RWPE1 (cell line): Measurements from ENCODE around the gene SPAG7.
A peak's percentile ranks its signal among the peaks of the same experiment; 100 is the strongest.

Experiments used
- CTCF ChIA-PET: fragments of 350-600 bp; sonication (Branson Sonifier 250); formaldehyde crosslinking; extraction: SDS; loops from one replicate; lab custom pipeline; 2021; lab: Yijun Ruan, JAX
- POLR2A ChIA-PET: fragments of 400-600 bp; formaldehyde crosslinking; extraction: SDS; loops from one replicate; lab custom pipeline; 2020; ENCODE audit warnings: antibody characterized with exemption; ENCODE audit not compliant: low non-redundant PET; lab: Yijun Ruan, JAX
- DNase-seq: peaks from one replicate; pipeline ENCODE4 v3.0.0; 2012; ENCODE audit warnings: low spot score
- H3K27ac ChIP-seq: fragments of 450-650 bp; 2 replicates; pipeline ENCODE4 v1.5.1; 2017
- TF ChIP-seq, protein P1 (sequence below): fragments of 450-650 bp; conservative IDR thresholded peaks from 2 replicates; pipeline ENCODE4 v1.5.1; 2017; ENCODE audit warnings: low read depth, mild to moderate bottlenecking

Gene SPAG7

GRCh38 chr17:4994081-4994595 is 26.5 kb upstream of the SPAG7 start:
- DNase-seq, result no peak
- POLR2A ChIA-PET, result interaction anchor here (0.7 kb wide), 1 partner anchor 578 kb away, joined by 11 read pairs; no protein-coding TSS in a partner anchor
- CTCF ChIA-PET, result no interaction called here
- no peak overlapping the region for H3K27ac ChIP-seq
- TF ChIP-seq, protein P1, sequence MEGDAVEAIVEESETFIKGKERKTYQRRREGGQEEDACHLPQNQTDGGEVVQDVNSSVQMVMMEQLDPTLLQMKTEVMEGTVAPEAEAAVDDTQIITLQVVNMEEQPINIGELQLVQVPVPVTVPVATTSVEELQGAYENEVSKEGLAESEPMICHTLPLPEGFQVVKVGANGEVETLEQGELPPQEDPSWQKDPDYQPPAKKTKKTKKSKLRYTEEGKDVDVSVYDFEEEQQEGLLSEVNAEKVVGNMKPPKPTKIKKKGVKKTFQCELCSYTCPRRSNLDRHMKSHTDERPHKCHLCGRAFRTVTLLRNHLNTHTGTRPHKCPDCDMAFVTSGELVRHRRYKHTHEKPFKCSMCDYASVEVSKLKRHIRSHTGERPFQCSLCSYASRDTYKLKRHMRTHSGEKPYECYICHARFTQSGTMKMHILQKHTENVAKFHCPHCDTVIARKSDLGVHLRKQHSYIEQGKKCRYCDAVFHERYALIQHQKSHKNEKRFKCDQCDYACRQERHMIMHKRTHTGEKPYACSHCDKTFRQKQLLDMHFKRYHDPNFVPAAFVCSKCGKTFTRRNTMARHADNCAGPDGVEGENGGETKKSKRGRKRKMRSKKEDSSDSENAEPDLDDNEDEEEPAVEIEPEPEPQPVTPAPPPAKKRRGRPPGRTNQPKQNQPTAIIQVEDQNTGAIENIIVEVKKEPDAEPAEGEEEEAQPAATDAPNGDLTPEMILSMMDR, result no peak

DNA sequence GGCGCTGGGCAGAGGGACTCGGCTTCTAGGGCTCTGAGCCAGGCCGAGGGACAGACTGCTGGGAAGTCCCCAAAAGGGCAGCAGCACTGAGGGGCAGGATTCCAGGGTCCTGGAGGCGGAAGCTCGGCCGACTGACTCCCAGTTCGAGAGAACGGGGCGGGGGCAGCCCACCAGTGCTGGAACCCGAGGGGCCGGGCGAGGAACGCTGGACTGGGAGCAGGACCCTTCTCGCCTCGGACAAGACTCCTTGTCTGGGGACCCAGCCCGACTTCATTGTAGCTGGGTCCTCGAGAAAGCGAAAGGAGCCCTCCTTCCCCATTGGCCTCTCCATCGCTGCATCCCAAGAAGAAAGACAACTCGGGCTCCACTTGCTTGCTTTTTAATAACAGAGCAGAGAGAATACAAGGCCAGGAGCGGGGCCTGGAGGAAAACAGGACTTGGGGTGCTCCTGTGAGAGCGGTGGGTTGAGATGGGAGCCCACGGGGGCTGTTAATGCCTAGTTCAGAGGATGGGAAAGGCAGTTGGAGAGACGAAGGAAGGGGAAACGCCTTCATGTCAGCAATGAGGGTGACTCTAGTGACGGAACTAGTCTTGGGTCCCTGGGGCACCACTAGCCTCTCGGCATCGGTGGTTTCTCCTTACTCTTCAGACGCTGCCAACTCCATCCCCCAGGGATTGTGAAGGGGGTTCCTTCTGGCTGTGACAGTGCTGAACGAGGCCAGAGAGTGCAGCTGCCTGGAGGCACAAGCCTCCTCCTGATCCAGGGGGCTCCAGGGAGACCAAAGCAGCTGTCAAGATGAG is 20.4 kb upstream of the SPAG7 start:
- TF ChIP-seq, protein P1, result no peak
- H3K27ac ChIP-seq, result peak overlapping the region; percentile 87
- CTCF ChIA-PET, result interaction anchor here (0.6 to 2.0 kb wide), 9 partner anchors 10 to 1321 kb away, joined by 3 to 9 read pairs (median 4); partner anchors contain the start of genes ENO3, INCA1 and KIF1C
- POLR2A ChIA-PET, result interaction anchor here (1.5 to 1.7 kb wide), 2 partner anchors 10 to 19 kb away, joined by 6 to 10 read pairs; partner anchors contain the start of genes INCA1 and KIF1C
- DNase-seq, result no peak

GRCh38 chr17:4986951-4987766 is 19.5 kb upstream of the SPAG7 start, which contains the start of gene CAMTA2:
Gene CAMTA2 (minus strand): TSS chr17:4987675. CDS start chr17:4986222, 1,453 bp downstream.
- peak; percentile 77 for DNase-seq
- POLR2A ChIA-PET, result interaction anchor here (0.6 to 1.7 kb wide), 4 partner anchors 18 to 40 kb away, joined by 3 to 10 read pairs (median 4); partner anchors contain the start of genes PFN1 and SPAG7
- H3K27ac ChIP-seq, result peak within 1 kb of the TSS; percentile 87
- CTCF ChIA-PET, result interaction anchor here (0.6 to 2.0 kb wide), 11 partner anchors 11 to 1320 kb away, joined by 3 to 9 read pairs (median 4); partner anchors contain the start of genes ENO3, INCA1 and KIF1C
- TF ChIP-seq, protein P1, result peak; percentile 85

- ChIA-PET CTCF (interaction anchor here (0.7 to 2.0 kb wide), 4 partner anchors 33 to 399 kb away, joined by 3 to 9 read pairs (median 4); no protein-coding TSS in a partner anchor), POLR2A (interaction anchor here (0.7 to 1.7 kb wide), 2 partner anchors 17 to 38 kb away, joined by 3 to 10 read pairs; partner anchors contain the start of gene PFN1)
- TF ChIP-seq, protein P1, result no peak
- peak; percentile 19 for DNase-seq
- H3K27ac ChIP-seq, result peak overlapping the region; percentile 87
Measured at GRCh38 chr17:4986403-4986802, 18.8 kb upstream of the SPAG7 start.

DNA sequence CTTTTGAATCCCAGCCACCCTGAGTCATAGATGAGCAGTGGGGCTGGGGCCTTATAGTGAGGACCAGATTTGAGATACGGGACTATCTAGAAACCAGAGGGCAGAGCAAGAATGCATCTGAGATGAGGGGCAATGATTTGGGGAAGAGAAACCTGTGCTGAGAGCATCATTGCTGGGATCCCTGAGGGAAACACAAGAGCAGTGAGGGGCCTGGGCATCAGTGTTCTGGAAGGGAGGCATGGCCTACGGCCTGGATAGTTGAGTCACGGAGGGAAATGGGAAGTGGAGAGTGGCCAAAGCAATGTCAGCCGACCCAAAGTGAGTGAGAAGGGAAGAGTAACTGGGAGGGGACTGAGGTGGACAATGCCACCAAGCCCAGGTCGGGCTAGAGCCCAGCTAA is 14.7 kb upstream of the SPAG7 start:
- ChIA-PET CTCF (no interaction called here), POLR2A (no interaction called here)
- DNase-seq, result no peak
- TF ChIP-seq, protein P1, result no peak
- H3K27ac ChIP-seq, result peak overlapping the region; percentile 33
